ENCODE measurements around the gene JMJD4.

Gene JMJD4

DNA sequence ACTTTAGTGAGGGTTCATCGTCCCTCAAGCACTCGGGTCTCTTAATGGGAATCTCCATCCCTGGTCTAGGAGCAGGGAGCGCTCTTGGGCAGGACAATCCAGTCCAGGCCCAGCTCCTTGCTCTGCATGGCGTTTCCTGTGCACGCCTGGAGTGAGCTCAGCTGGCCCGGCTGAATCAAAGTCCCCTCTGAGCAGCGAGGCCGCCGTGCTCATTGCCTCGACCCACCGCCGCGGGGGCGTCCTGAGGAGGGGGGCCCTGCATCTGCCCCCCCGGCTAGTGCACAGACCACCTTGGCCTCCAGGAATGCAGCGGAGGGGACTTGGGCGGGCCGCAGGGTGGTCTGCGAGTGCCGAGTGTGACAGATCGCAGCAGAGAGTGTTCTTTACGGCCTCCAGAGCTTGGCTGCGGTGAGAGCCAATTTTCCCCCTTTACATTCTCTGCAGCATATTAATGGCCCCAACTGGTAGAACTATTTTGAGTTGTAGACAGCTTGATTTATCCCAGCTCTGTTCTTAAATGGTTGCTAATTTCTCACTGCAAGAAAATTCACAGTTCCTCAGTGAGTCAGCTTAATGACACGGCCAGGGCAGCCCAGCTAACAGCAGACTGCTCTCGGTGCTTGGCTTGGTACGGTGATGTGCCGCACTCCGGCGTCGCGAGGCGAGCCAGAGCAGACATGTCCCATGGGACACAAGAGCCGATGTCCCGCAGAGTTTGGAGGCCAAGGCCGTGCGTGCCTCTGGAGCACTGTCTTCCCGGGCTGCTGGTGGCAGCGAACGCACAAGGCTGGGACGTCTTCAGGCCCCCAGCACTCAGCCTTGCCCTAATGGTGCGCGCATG, 39.9 kb upstream of the JMJD4 start:
- peaks cover 13% of the 10 kb centered on the region; the same call in 1 of the 2 replicates for H4K20me1 ChIP-seq (ENCODE audit: insufficient read depth, low read length)
- no peak for ATAC-seq (ENCODE audit: insufficient read depth, low read depth)
- no peak overlapping the region for H3K4me2 ChIP-seq (ENCODE audit: insufficient read depth, low read length)
- no peak for TF ChIP-seq EZH2 (IDR thresholded peaks at IDR 0.05; ENCODE audit: borderline replicate concordance, low read depth, low read length, severe bottlenecking)
- TF ChIP-seq CTCF (IDR thresholded peaks at IDR 0.05; ENCODE audit: borderline replicate concordance, extremely low read depth, low read length, poor library complexity, severe bottlenecking), result no peak
- no peak overlapping the region for H3K27ac ChIP-seq (ENCODE audit: low read length)
- DNase-seq, result no peak
- no peaks in the 10 kb centered on the region for H3K9me3 ChIP-seq (ENCODE audit: insufficient read depth, low read length, severe bottlenecking)
- H3K27me3 ChIP-seq (ENCODE audit: insufficient read depth, low read length, poor library complexity), result no peaks in the 10 kb centered on the region
- H3K9ac ChIP-seq (ENCODE audit: low read depth, low read length), result no peak overlapping the region
- no peak overlapping the region for H3K4me3 ChIP-seq (ENCODE audit: low read depth in 1 of 2, low read length in 2 of 2)
- no peaks in the 10 kb centered on the region for H3K79me2 ChIP-seq (ENCODE audit: insufficient read depth, low read length)
- no peaks in the 10 kb centered on the region for H3K4me1 ChIP-seq (ENCODE audit: insufficient read depth, low read length)
- H3K36me3 ChIP-seq (ENCODE audit: insufficient read depth, low read length), result peaks cover 63% of the 10 kb centered on the region
- H2AFZ ChIP-seq (ENCODE audit: low read depth, low read length), result no peak overlapping the region

- Histone ChIP-seq H3K27me3 (ENCODE audit: insufficient read depth, low read length, poor library complexity) (no peaks in the 10 kb centered on the region), H3K27ac (ENCODE audit: low read length) (no peak overlapping the region), H2AFZ (ENCODE audit: low read depth, low read length) (no peak overlapping the region), H3K4me2 (ENCODE audit: insufficient read depth, low read length) (no peak overlapping the region), H3K79me2 (ENCODE audit: insufficient read depth, low read length) (no peaks in the 10 kb centered on the region), H3K4me1 (ENCODE audit: insufficient read depth, low read length) (no peaks in the 10 kb centered on the region), H4K20me1 (ENCODE audit: insufficient read depth, low read length) (peaks cover 4% of the 10 kb centered on the region; the same call in 1 of the 2 replicates), H3K4me3 (ENCODE audit: low read depth in 1 of 2, low read length in 2 of 2) (no peak overlapping the region), H3K9me3 (ENCODE audit: insufficient read depth, low read length, severe bottlenecking) (no peaks in the 10 kb centered on the region), H3K36me3 (ENCODE audit: insufficient read depth, low read length) (peaks cover 63% of the 10 kb centered on the region), H3K9ac (ENCODE audit: low read depth, low read length) (no peak overlapping the region)
- ATAC-seq (ENCODE audit: insufficient read depth, low read depth) (no peak), DNase-seq (no peak)
- TF ChIP-seq CTCF (IDR thresholded peaks at IDR 0.05; ENCODE audit: borderline replicate concordance, extremely low read depth, low read length, poor library complexity, severe bottlenecking), result no peak
- TF ChIP-seq EZH2 (IDR thresholded peaks at IDR 0.05; ENCODE audit: borderline replicate concordance, low read depth, low read length, severe bottlenecking), result no peak
These were observed 39.1 kb upstream of the JMJD4 start for GRCh38 chr1:227774051-227774731.

DNA sequence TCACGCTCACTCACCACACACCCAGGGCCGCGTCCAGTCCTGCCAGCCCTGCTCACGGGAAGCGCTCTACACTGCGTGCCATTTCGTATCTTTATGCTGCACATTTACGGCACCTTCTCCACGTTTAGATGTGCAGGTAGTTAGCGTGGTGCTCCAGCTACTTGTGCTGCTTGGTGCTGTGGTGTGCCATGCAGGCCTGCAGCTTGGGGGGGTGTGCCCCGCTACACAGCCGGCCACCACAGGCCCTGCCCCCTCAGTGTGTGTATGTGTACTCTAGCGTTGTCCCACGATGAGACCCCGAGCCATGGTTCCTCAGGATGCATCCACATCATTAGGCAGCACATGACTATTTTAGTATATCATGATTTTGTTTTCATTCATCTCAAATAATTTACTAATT, 38.5 kb upstream of the JMJD4 start:
- Histone ChIP-seq H3K4me1 (ENCODE audit: insufficient read depth, low read length) (no peaks in the 10 kb centered on the region), H4K20me1 (ENCODE audit: insufficient read depth, low read length) (no peaks in the 10 kb centered on the region), H3K27me3 (ENCODE audit: insufficient read depth, low read length, poor library complexity) (no peaks in the 10 kb centered on the region), H3K79me2 (ENCODE audit: insufficient read depth, low read length) (no peaks in the 10 kb centered on the region), H2AFZ (ENCODE audit: low read depth, low read length) (no peak overlapping the region), H3K27ac (ENCODE audit: low read length) (no peak overlapping the region), H3K9ac (ENCODE audit: low read depth, low read length) (no peak overlapping the region), H3K4me2 (ENCODE audit: insufficient read depth, low read length) (no peak overlapping the region), H3K4me3 (ENCODE audit: low read depth in 1 of 2, low read length in 2 of 2) (no peak overlapping the region), H3K9me3 (ENCODE audit: insufficient read depth, low read length, severe bottlenecking) (no peaks in the 10 kb centered on the region), H3K36me3 (ENCODE audit: insufficient read depth, low read length) (peaks cover 63% of the 10 kb centered on the region)
- no peak for ATAC-seq (ENCODE audit: insufficient read depth, low read depth)
- no peak for DNase-seq
- TF ChIP-seq CTCF (IDR thresholded peaks at IDR 0.05; ENCODE audit: borderline replicate concordance, extremely low read depth, low read length, poor library complexity, severe bottlenecking) (no peak), EZH2 (IDR thresholded peaks at IDR 0.05; ENCODE audit: borderline replicate concordance, low read depth, low read length, severe bottlenecking) (no peak)

Data from DND-41 (cell line).